Measurements from ENCODE around the gene DMTF1.

GRCh38 chr7:87173471-87173870 lies 21.2 kb downstream of the DMTF1 start:
- TF ChIP-seq POLR2A (IDR thresholded peaks at IDR 0.05): no peak
- no peak for TF ChIP-seq CTCF (IDR thresholded peaks at IDR 0.05)

Data from body of pancreas (tissue), 4 donors.